ENCODE results near the gene ITPKC. TPM values are rescaled to one million over a fixed set of nuclear protein-coding genes. Genes with fewer than 3 reads are reported as not detected.

Gene ITPKC
- total and polyA plus RNA-seq, 2 experiments from 2014 or later = 5.3 to 12.6 TPM

GRCh38 chr19:40743926-40744325, 27.0 kb downstream of the ITPKC start (continued):
- TF ChIP-seq ZNF462 (CRISPR knock-in tag; IDR thresholded peaks at IDR 0.05) (no peak), EZH2 (IDR thresholded peaks at IDR 0.05; ENCODE audit: low read depth, unreplicated experiment) (no peak), REST (IDR thresholded peaks at IDR 0.05; ENCODE audit: unreplicated experiment) (no peak), JUNB (IDR thresholded peaks at IDR 0.05; ENCODE audit: unreplicated experiment) (no peak)

Measured in GM23338 (cell line).